GM21528 (cell line): ENCODE results near the gene RAD9A.

Source experiments
- ATAC-seq: cut with Tn5 transposase; IDR thresholded peaks from one replicate; pipeline ENCODE4 v1.9.1; 2021; ENCODE audit warnings: mild to moderate bottlenecking, moderate library complexity; ENCODE audit not compliant: unreplicated experiment, low FRiP score

The RAD9A gene

GRCh38 chr11:67391304-67392182 lies at the start of gene RAD9A:
Gene RAD9A (plus strand): TSS chr11:67391986. CDS start chr11:67392045, 59 bp downstream.
- peak; percentile 61 for ATAC-seq

- ATAC-seq = no peak
These were observed 47.5 kb upstream of the RAD9A start for GRCh38 chr11:67344264-67344663.

DNA sequence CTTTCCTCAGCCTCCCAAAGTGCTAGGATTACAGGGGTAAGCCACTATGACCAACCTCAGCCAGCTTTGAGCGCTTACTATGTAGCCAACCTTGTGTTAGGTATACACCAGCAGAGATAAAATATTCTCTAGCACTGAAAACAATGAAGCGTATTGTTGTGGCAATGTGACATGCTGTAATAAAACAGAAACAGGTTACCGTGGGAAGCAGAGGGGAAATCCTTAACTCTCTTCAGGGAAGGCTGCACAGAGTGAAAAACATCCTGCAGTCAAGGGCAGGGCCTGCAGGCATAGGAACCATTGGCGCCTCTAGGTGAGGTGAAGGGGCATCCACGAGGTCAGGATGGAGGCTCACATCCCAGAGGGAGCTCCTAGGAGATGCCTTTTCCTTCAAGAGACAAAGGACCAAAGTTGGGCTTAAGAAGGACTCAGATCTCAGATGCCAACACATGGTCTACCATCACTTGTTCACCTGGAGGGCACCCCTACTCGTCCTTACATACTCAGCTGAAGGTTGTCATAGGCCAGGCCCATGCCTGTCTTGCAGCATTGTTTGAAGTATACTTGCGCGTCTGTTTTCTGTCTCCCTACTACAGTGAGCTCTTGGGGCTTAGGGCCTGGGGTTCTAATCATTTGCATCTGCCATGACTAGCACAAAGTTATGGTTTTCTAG lies 46.4 kb upstream of the RAD9A start:
- ATAC-seq = no peak

- ATAC-seq = no peak
These were observed 45.6 kb upstream of the RAD9A start for GRCh38 chr11:67345920-67346819.

DNA sequence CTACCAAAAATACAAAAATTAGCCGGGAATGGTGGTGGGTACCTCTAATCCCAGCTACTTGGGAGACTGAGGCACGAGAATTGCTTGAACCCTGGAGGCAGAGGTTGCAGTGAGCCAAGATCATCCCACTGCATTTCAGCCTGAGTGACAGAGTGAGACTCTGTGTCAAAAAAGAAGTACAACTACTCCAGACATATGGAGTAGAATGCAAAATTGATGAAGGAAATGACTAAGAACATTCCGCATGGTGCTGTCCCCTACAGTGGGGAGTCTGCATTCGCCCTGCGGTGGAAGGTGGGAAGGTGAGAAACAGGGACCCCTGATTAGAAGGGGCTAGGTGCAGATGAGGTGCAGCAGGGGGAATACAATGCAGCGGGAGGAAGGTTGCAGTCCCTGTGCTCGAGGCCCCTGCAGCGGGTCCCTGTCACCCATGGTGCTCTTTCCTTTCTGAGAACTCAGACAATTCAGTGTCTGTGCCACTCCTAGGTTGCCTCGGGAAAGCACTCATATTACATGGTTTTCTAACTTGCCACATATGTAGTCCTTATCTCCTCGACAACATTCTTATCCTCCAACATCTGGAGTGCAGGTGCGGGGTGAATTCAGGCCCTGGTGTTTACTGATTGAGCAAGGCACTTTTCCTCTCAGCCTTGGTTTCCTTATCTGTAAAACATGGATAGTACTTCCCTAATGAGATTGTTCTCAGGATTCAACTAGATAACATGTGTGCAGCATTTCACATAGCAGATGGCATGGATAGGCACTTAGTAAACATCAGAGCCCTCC lies 43.6 kb upstream of the RAD9A start:
- ATAC-seq = no peak

- ATAC-seq = no peak
These were observed 42.8 kb upstream of the RAD9A start for GRCh38 chr11:67349036-67349435.

GRCh38 chr11:67349457-67349856 lies 42.3 kb upstream of the RAD9A start:
- no peak for ATAC-seq

DNA sequence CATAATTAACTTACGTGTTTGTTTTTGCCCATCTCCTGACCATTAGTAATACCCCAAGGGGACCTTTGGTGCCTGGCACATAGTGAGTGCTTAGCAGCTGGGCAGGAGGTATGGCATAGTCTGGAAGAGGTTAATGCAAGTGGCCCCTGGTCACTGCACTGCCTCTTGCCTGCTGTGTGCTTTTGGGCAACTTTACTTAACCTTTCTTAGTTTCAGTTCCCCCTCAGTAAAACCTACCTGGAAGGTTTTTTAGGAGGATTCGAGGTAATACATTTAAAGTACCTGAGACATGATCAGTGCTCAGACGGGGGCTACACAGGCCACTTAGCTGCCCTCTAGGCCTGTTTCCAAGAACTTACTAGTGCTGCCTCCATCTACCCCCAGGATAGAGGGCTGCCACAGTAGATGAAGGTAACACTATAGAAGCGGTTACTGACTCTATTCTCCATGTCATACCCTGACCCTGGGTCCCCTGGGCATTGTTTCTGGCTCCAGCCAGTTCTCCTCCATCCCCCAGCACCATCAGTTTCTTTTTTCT lies 41.8 kb upstream of the RAD9A start:
- no peak for ATAC-seq

DNA sequence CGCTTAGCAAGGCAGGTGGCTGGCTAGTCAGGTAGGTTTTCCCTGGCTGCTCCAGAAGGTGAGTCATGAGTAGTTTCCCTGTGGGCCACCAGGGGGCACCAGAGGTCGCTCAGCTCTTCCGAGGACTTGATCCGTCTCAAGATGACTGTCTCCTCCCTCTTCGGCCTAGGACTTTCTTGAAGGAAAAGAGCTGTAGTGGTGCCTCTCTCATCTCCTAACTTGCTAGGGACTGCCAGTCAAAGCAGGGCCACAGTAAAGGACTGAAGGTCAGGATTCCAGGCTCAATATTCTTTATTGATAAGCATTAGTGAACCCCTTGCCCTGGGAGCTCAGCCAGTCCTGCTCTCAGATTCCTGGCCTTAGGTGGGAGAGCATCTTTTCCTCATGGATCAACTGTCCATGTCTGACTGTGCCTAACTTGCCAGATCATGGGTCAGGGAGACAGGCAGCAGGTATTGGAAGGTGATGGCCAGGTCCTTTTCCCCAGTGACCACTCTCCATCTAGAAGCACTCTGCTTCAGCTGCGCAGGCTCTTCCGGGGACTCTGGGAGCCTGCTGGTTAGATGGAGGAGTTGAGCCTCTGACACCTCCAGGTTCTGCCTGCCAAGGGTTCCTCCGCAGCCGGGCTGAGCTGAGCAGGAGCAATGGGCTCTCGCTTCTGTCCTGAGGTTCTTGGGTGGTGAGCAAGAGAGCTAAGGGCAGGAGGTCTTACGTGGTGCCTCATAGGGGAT lies 40.3 kb upstream of the RAD9A start:
- no peak for ATAC-seq

GRCh38 chr11:67352546-67353316 lies 39.1 kb upstream of the RAD9A start:
- ATAC-seq = no peak

- peak; percentile 69 for ATAC-seq
These were observed 38.3 kb upstream of the RAD9A start, which contains the start of gene POLD4 for GRCh38 chr11:67353317-67354074. Gene POLD4 (minus strand): TSS chr11:67353546. CDS start chr11:67353399, 147 bp downstream.

GRCh38 chr11:67354075-67355022 lies 37.4 kb upstream of the RAD9A start:
- ATAC-seq = no peak

DNA sequence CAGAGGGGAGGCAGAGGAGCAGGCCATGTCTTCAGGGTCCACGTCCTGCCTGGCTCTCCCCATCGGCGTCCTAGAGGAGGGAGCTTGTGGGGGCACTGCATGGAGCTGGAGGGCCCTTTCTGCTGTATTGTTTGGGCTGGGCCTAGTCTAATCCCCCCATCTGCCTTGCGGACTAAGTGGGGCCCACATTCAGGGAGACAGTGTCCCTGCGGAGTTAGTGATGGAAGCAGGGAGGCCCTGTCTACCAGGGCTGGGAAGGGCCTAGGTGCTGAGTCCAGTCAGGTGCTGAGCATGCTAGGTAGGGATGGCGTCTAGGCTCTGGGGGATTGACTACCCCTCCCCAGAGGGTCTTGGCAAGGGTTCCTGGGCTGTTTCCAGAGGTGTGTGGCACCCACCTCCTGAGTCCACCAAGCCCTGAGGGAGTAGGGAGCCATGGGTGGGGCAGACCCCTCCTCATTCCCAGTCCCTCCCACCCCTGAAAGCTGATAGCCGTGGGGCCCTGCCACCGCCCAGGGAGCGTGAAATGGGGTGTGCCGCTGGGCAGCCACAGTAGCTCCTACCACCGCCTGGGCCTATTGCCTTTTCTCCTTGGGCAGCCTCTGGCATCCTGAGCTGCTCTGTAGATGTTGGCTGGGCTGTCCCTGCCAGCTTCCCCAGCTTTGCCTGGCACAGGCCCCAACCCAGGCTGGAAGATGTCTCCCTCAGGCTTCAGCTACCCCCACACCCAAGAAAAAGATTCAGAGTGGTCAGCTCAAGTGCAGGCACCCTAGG lies 36.6 kb upstream of the RAD9A start:
- no peak for ATAC-seq

DNA sequence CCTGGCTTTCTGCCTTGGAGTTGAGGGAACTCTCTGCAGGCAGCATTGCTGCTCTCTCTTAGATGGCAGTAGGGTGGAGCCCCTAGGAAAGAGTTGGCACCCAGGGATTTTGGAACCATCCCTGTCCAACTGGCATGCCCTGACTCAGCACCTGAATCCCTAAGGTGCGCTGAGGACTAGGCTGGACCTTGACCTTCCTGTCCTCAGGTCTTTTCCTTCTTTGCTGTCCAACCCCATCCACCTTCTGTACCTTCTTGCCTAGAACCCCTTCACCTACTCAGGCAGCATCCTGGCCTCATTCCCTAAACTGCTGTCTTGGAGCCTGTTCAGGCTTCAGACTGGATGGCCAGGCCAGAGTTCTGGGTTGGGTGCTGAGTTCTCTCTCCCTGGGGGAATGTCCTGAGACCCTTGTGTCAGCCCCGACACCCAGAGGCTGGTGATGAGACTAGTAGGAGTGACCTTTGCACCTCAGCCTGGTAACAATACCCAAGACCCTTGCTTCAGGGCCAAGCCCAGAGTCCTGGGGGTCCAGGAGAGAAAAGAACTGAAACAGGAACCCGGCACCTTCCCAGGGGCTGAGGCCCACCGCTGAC lies 35.9 kb upstream of the RAD9A start:
- no peak for ATAC-seq

DNA sequence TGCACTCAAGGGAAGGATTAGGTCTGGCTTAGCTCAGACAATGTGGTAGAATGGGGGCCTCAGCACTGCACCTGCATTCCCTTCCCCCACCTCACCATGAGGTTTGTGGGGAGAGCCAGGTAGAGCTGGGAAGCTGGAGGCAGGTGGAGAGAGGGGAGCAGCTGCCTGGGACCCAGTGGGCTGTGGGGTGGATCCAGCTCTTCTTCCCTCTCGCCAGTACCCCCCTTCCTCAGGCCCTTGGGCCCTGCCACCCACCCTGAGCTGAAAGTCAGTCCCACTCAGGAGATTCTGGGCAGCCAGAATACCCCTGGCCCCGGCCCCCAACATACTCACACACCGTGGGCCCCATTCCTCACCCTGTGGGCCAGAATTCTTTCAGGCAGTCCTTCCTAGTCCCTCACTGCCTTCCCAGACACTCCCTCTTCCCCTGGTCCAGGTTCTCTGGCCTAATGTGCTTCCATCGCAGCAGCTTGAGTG lies 35.4 kb upstream of the RAD9A start:
- no peak for ATAC-seq
